Suprapubic skin (tissue), 3 donors: ENCODE results near the gene NCKAP5L.

Source experiments
- EP300 ChIP-seq: sonication (generic); formaldehyde crosslinking; IDR thresholded peaks from one replicate; pipeline ENCODE4 v1.6.1; 2017; ENCODE audit warnings: antibody characterized with exemption
- TF ChIP-seq, protein P1 (sequence below), 2 donors: fragments of 200-600 bp in 1 of 2; fragments of 450-650 bp in 1 of 2; sonication (generic) in 1 of 2; IDR thresholded peaks; one replicate each; pipeline ENCODE4 v1.5.1; 2016 to 2019; ENCODE audit warnings: antibody characterized with exemption in 2 of 2, mild to moderate bottlenecking in 1 of 2, moderate library complexity in 1 of 2

DNA sequence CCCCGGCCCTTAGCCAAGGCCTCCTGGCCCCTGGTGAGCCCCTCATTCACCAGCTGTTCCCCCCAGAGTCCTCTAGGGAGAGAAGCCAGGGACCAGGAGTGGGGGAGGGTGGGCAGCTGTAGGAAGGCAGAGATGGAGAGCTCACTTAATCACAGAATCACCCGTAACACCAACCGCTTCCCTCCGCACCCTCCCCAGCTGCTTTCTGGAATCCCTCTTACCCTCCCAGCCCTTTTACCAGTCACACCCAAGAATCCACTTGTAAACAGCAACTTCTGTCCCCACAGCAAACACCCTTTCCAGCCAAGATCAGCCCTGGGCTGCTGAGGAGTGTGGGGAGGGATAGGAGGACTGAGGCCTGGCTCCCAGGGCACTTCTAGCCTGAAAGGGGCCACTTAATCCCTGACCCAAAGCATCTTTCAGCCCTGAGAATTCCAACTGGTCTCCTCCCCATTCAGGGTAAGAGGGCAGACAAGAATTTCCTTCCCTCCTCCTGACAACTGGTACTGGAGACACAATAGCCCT lies 18.8 kb downstream of the NCKAP5L start:
- TF ChIP-seq EP300: no peak
- TF ChIP-seq, protein P1, sequence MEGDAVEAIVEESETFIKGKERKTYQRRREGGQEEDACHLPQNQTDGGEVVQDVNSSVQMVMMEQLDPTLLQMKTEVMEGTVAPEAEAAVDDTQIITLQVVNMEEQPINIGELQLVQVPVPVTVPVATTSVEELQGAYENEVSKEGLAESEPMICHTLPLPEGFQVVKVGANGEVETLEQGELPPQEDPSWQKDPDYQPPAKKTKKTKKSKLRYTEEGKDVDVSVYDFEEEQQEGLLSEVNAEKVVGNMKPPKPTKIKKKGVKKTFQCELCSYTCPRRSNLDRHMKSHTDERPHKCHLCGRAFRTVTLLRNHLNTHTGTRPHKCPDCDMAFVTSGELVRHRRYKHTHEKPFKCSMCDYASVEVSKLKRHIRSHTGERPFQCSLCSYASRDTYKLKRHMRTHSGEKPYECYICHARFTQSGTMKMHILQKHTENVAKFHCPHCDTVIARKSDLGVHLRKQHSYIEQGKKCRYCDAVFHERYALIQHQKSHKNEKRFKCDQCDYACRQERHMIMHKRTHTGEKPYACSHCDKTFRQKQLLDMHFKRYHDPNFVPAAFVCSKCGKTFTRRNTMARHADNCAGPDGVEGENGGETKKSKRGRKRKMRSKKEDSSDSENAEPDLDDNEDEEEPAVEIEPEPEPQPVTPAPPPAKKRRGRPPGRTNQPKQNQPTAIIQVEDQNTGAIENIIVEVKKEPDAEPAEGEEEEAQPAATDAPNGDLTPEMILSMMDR (IDR thresholded peaks at IDR 0.05): no peak
